ENCODE measurements around the gene NSF. TPM values are rescaled to one million over a fixed set of nuclear protein-coding genes. Genes with fewer than 3 reads are reported as not detected.
"Not testable (repeated sequence)": the region's sequence is repeated elsewhere in the genome, so short reads cannot be mapped to it uniquely, and the experiment has no call there.

The NSF gene
- total RNA-seq, 2 experiments from 2014 or later, result 35.3 to 42.5 TPM

DNA sequence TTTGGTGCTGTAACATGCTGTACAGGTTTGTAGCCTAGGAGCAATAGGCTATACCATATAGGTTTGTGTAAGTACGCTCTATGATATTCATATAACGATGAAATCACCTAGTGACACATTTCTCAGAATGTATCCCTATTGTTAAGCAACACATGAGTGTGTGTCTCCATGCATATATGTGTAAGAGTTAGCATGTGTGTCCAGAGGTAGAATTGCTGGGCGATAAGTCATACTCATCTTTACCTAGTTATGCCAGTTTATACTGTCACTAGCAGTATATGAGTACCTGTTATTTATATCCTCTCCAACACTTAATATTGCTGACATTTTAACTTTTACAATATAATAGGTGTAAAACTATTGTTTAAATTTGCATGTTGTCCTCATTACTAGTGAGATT is 10.3 kb downstream of the NSF start:
- H3K27ac ChIP-seq (ENCODE audit: low read depth, low read length, poor library complexity, severe bottlenecking); CTCF ChIA-PET (ENCODE audit: unreplicated experiment); H3K4me1 ChIP-seq (ENCODE audit: insufficient read depth, low read length, poor library complexity, severe bottlenecking); BruUV-seq (replicated peaks); DNase-seq (ENCODE audit: low spot score); H3K79me2 ChIP-seq (ENCODE audit: insufficient read depth, low read depth, low read length); POLR2A ChIA-PET; H3K9me2 ChIP-seq (ENCODE audit: insufficient read depth, low read length); H3K4me3 ChIP-seq (ENCODE audit: low read depth, low read length, poor library complexity, severe bottlenecking); intact Hi-C loops (cut with micrococcal nuclease; ENCODE audit: unreplicated experiment); H3K36me3 ChIP-seq (ENCODE audit: insufficient read depth, low read length); H3K9me3 ChIP-seq (ENCODE audit: low read length); H3K4me2 ChIP-seq (ENCODE audit: low read length); H2AFZ ChIP-seq (ENCODE audit: low read length); H4K20me1 ChIP-seq (ENCODE audit: insufficient read depth, low read length): not testable (repeated sequence)

DNA sequence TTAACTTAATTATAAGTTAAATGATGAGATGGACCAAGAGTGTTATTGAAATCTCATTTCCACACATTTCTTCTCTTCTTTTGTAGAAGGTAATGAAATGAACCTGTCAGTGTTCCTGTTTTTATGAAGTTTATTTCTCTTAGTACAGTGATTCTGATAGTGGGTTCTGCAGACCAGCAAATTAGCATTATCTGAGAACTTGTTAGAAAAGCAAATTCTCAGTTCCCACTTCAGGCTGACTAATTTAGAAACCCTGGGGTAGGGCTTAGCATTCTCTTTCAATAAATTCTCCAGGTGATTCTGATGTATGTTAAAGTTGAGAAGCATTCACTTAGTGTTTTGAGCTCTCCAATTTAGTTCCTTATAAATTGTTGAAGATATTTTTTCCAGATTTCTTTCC is 12.7 kb downstream of the NSF start:
- H3K4me2 ChIP-seq (ENCODE audit: low read length); H3K9me3 ChIP-seq (ENCODE audit: low read length); H4K20me1 ChIP-seq (ENCODE audit: insufficient read depth, low read length); H3K4me3 ChIP-seq (ENCODE audit: low read depth, low read length, poor library complexity, severe bottlenecking); H3K4me1 ChIP-seq (ENCODE audit: insufficient read depth, low read length, poor library complexity, severe bottlenecking); BruUV-seq (replicated peaks); H3K27ac ChIP-seq (ENCODE audit: low read depth, low read length, poor library complexity, severe bottlenecking); DNase-seq (ENCODE audit: low spot score); H2AFZ ChIP-seq (ENCODE audit: low read length); H3K36me3 ChIP-seq (ENCODE audit: insufficient read depth, low read length); H3K79me2 ChIP-seq (ENCODE audit: insufficient read depth, low read depth, low read length); CTCF ChIA-PET (ENCODE audit: unreplicated experiment); H3K9me2 ChIP-seq (ENCODE audit: insufficient read depth, low read length); intact Hi-C loops (cut with micrococcal nuclease; ENCODE audit: unreplicated experiment); POLR2A ChIA-PET: not testable (repeated sequence)

- POLR2A ChIA-PET; H3K4me2 ChIP-seq (ENCODE audit: low read length); H3K79me2 ChIP-seq (ENCODE audit: insufficient read depth, low read depth, low read length); H2AFZ ChIP-seq (ENCODE audit: low read length); H3K4me3 ChIP-seq (ENCODE audit: low read depth, low read length, poor library complexity, severe bottlenecking); H3K27ac ChIP-seq (ENCODE audit: low read depth, low read length, poor library complexity, severe bottlenecking); H3K4me1 ChIP-seq (ENCODE audit: insufficient read depth, low read length, poor library complexity, severe bottlenecking); intact Hi-C loops (cut with micrococcal nuclease; ENCODE audit: unreplicated experiment); H3K9me2 ChIP-seq (ENCODE audit: insufficient read depth, low read length); CTCF ChIA-PET (ENCODE audit: unreplicated experiment); H4K20me1 ChIP-seq (ENCODE audit: insufficient read depth, low read length); H3K9me3 ChIP-seq (ENCODE audit: low read length); BruUV-seq (replicated peaks); DNase-seq (ENCODE audit: low spot score); H3K36me3 ChIP-seq (ENCODE audit: insufficient read depth, low read length): not testable (repeated sequence)
These were observed 20.8 kb downstream of the NSF start for GRCh38 chr17:46611304-46611703.

DNA sequence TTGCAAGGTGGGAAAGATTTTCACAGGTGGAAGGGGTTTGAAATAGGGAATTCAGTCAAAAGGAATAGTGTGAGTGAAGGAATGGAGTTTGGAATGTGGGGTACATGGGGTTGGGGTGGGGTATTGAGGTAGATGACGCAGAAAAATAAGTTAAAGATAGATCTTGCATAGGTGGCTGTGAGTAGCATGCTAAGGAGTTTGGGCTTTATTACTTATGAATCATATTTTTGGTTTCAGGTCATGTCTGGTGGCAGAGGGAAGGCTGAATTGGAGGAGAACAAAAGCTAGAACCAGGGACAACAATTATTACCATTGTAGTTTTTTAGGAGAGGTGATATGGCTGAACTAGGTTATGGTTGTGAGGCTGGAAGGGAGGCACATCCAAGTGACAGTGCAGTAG is 23.4 kb downstream of the NSF start:
- H3K9me2 ChIP-seq (ENCODE audit: insufficient read depth, low read length); H3K4me3 ChIP-seq (ENCODE audit: low read depth, low read length, poor library complexity, severe bottlenecking); H4K20me1 ChIP-seq (ENCODE audit: insufficient read depth, low read length); POLR2A ChIA-PET; intact Hi-C loops (cut with micrococcal nuclease; ENCODE audit: unreplicated experiment); H3K36me3 ChIP-seq (ENCODE audit: insufficient read depth, low read length); CTCF ChIA-PET (ENCODE audit: unreplicated experiment); H3K4me2 ChIP-seq (ENCODE audit: low read length); H3K4me1 ChIP-seq (ENCODE audit: insufficient read depth, low read length, poor library complexity, severe bottlenecking); H3K79me2 ChIP-seq (ENCODE audit: insufficient read depth, low read depth, low read length); H3K27ac ChIP-seq (ENCODE audit: low read depth, low read length, poor library complexity, severe bottlenecking); H2AFZ ChIP-seq (ENCODE audit: low read length); BruUV-seq (replicated peaks); DNase-seq (ENCODE audit: low spot score); H3K9me3 ChIP-seq (ENCODE audit: low read length): not testable (repeated sequence)

- intact Hi-C loops (cut with micrococcal nuclease; ENCODE audit: unreplicated experiment); H3K79me2 ChIP-seq (ENCODE audit: insufficient read depth, low read depth, low read length); H3K4me1 ChIP-seq (ENCODE audit: insufficient read depth, low read length, poor library complexity, severe bottlenecking); H3K36me3 ChIP-seq (ENCODE audit: insufficient read depth, low read length); DNase-seq (ENCODE audit: low spot score); H3K4me3 ChIP-seq (ENCODE audit: low read depth, low read length, poor library complexity, severe bottlenecking); H3K4me2 ChIP-seq (ENCODE audit: low read length); H3K9me3 ChIP-seq (ENCODE audit: low read length); H3K9me2 ChIP-seq (ENCODE audit: insufficient read depth, low read length); BruUV-seq (replicated peaks); H3K27ac ChIP-seq (ENCODE audit: low read depth, low read length, poor library complexity, severe bottlenecking); H4K20me1 ChIP-seq (ENCODE audit: insufficient read depth, low read length); CTCF ChIA-PET (ENCODE audit: unreplicated experiment); POLR2A ChIA-PET; H2AFZ ChIP-seq (ENCODE audit: low read length): not testable (repeated sequence)
These were observed 26.7 kb downstream of the NSF start for GRCh38 chr17:46617121-46617520.

- H2AFZ ChIP-seq (ENCODE audit: low read length); H4K20me1 ChIP-seq (ENCODE audit: insufficient read depth, low read length); CTCF ChIA-PET (ENCODE audit: unreplicated experiment); POLR2A ChIA-PET; H3K9me3 ChIP-seq (ENCODE audit: low read length); DNase-seq (ENCODE audit: low spot score); H3K4me3 ChIP-seq (ENCODE audit: low read depth, low read length, poor library complexity, severe bottlenecking); H3K9me2 ChIP-seq (ENCODE audit: insufficient read depth, low read length); H3K27ac ChIP-seq (ENCODE audit: low read depth, low read length, poor library complexity, severe bottlenecking); BruUV-seq (replicated peaks); intact Hi-C loops (cut with micrococcal nuclease; ENCODE audit: unreplicated experiment); H3K79me2 ChIP-seq (ENCODE audit: insufficient read depth, low read depth, low read length); H3K36me3 ChIP-seq (ENCODE audit: insufficient read depth, low read length); H3K4me1 ChIP-seq (ENCODE audit: insufficient read depth, low read length, poor library complexity, severe bottlenecking); H3K4me2 ChIP-seq (ENCODE audit: low read length): not testable (repeated sequence)
These were observed 28.5 kb downstream of the NSF start for GRCh38 chr17:46618975-46619374.

GRCh38 chr17:46623790-46624189 is 33.3 kb downstream of the NSF start:
- H3K9me2 ChIP-seq (ENCODE audit: insufficient read depth, low read length); H3K4me1 ChIP-seq (ENCODE audit: insufficient read depth, low read length, poor library complexity, severe bottlenecking); H2AFZ ChIP-seq (ENCODE audit: low read length); H3K4me2 ChIP-seq (ENCODE audit: low read length); H3K4me3 ChIP-seq (ENCODE audit: low read depth, low read length, poor library complexity, severe bottlenecking); intact Hi-C loops (cut with micrococcal nuclease; ENCODE audit: unreplicated experiment); BruUV-seq (replicated peaks); H3K79me2 ChIP-seq (ENCODE audit: insufficient read depth, low read depth, low read length); H3K9me3 ChIP-seq (ENCODE audit: low read length); CTCF ChIA-PET (ENCODE audit: unreplicated experiment); POLR2A ChIA-PET; H3K27ac ChIP-seq (ENCODE audit: low read depth, low read length, poor library complexity, severe bottlenecking); H4K20me1 ChIP-seq (ENCODE audit: insufficient read depth, low read length); DNase-seq (ENCODE audit: low spot score); H3K36me3 ChIP-seq (ENCODE audit: insufficient read depth, low read length): not testable (repeated sequence)
